HG02642 (cell line): Measurements from ENCODE around the gene ZNF592.
"Not testable (repeated sequence)": the region's sequence is repeated elsewhere in the genome, so short reads cannot be mapped to it uniquely, and the experiment has no call there.

Source experiments
- ATAC-seq: cut with Tn5 transposase; IDR thresholded peaks from one replicate; pipeline ENCODE4 v1.9.1; 2021; ENCODE audit warnings: mild to moderate bottlenecking; ENCODE audit not compliant: unreplicated experiment, poor library complexity

ZNF592 gene

GRCh38 chr15:84845631-84846030 is 97.2 kb downstream of the ZNF592 start:
- not testable (repeated sequence) for ATAC-seq

- no peak for ATAC-seq
These were observed 97.9 kb downstream of the ZNF592 start for GRCh38 chr15:84846269-84846668.

- no peak for ATAC-seq
These were observed 99.0 kb downstream of the ZNF592 start for GRCh38 chr15:84847382-84847781.

DNA sequence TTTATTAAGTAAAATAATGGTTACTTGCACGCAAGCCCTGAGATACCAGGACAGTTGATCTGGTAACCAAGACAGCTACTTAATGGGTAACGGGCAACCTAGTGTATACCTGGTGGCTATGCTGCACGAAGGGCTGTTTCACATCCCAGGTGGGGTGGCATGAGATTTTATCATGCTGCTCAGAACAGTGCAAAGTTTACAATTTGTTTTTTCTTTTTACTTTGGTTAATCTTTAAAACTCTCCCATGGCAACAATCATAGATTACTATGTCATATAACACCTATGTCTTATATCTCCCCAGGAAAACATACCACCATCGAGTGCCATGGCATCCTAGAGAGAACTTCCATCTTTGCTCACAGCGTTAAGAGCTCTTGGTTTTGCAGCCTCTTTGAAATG is 103.8 kb downstream of the ZNF592 start:
- ATAC-seq: no peak

DNA sequence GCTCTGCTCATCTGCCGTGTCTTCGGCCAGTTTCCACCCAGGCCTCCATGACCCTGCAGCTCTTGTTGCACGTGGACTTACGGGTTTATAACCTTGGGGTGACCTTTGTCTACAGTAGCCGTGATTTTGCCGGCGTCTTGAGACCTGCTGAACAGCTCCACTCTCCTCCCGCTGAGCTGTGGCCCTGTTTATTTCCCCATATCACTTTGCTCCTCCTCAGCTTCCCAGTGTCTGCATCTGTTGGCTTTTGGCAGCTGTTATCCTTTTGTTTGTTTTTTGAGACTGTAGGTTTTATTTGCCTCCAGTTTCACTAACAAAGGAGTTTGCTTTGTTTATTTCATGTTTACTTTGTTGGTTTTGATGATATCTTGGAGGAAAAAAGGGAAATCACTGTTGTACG is 106.7 kb downstream of the ZNF592 start:
- no peak for ATAC-seq

GRCh38 chr15:84855765-84856164 is 107.4 kb downstream of the ZNF592 start:
- ATAC-seq: no peak
